MM.1S (cell line): ENCODE measurements around the gene GNMT.
"Not testable (repeated sequence)": the region's sequence is repeated elsewhere in the genome, so short reads cannot be mapped to it uniquely, and the experiment has no call there.

Source experiments
- DNase-seq: peaks from one replicate; pipeline ENCODE4 v3.0.0-alpha.2; 2015
- H2AFZ ChIP-seq: fragments of 300-600 bp; sonication (generic); 2 replicates; pipeline ENCODE4 v1.6.0; 2016; ENCODE audit warnings: antibody characterized with exemption, low read length
- H3F3A ChIP-seq: fragments of 300-600 bp; sonication (generic); 2 replicates; pipeline ENCODE4 v1.6.1; 2016; ENCODE audit warnings: mild to moderate bottlenecking, antibody characterized with exemption, low read length, moderate library complexity, mixed read lengths; ENCODE audit not compliant: insufficient read depth
- H3K27ac ChIP-seq: fragments of 300-600 bp; sonication (generic); 2 replicates; pipeline ENCODE4 v1.5.1; 2016; ENCODE audit warnings: mild to moderate bottlenecking, low read length
- H3K27me3 ChIP-seq: fragments of 300-600 bp; sonication (generic); replicated peaks from 2 replicates; pipeline ENCODE4 v1.6.0; 2016; ENCODE audit warnings: low read length; ENCODE audit not compliant: insufficient read depth
- H3K36me3 ChIP-seq: fragments of 300-600 bp; sonication (generic); replicated peaks from 2 replicates; pipeline ENCODE4 v1.6.1; 2016; ENCODE audit warnings: mild to moderate bottlenecking, low read length, mixed read lengths; ENCODE audit not compliant: insufficient read depth
- H3K4me1 ChIP-seq: fragments of 300-600 bp; sonication (generic); 2 replicates; pipeline ENCODE4 v1.6.1; 2016; ENCODE audit warnings: low read length, mixed read lengths
- H3K4me2 ChIP-seq: fragments of 300-600 bp; sonication (generic); 2 replicates; pipeline ENCODE4 v1.6.0; 2016; ENCODE audit warnings: low read depth, low read length
- H3K4me3 ChIP-seq: fragments of 300-600 bp; sonication (generic); 2 replicates; pipeline ENCODE4 v1.5.1; 2016; ENCODE audit warnings: low read length, mixed read lengths
- H3K79me2 ChIP-seq: fragments of 300-600 bp; sonication (generic); 2 replicates; pipeline ENCODE4 v1.6.1; 2016; ENCODE audit warnings: mixed run types, low read length, mixed read lengths
- H3K9ac ChIP-seq: fragments of 300-600 bp; sonication (generic); 2 replicates; pipeline ENCODE4 v1.6.1; 2016; ENCODE audit warnings: low read length, mixed read lengths
- H3K9me2 ChIP-seq: fragments of 300-600 bp; sonication (generic); replicated peaks from 2 replicates; pipeline ENCODE4 v1.6.1; 2016; ENCODE audit warnings: mild to moderate bottlenecking, low read length, mixed read lengths; ENCODE audit not compliant: insufficient read depth
- H3K9me3 ChIP-seq: fragments of 300-600 bp; sonication (generic); replicated peaks from 2 replicates; pipeline ENCODE4 v1.6.1; 2016; ENCODE audit warnings: mild to moderate bottlenecking, low read length, mixed read lengths; ENCODE audit not compliant: insufficient read depth
- H4K20me1 ChIP-seq: fragments of 300-600 bp; sonication (generic); 2 replicates; pipeline ENCODE4 v1.6.1; 2016; ENCODE audit warnings: mild to moderate bottlenecking, low read length, moderate library complexity, mixed read lengths; ENCODE audit not compliant: insufficient read depth
- EZH2 ChIP-seq: fragments of 300-600 bp; sonication (generic); optimal IDR thresholded peaks from 2 replicates; pipeline ENCODE3; 2017; ENCODE audit warnings: low read depth, mild to moderate bottlenecking, antibody characterized with exemption, low read length, mixed read lengths
- EZH2phosphoT487 ChIP-seq: fragments of 300-600 bp; sonication (generic); IDR thresholded peaks from 2 replicates; pipeline ENCODE4 v1.6.1; 2018; ENCODE audit warnings: antibody characterized with exemption, low read length
- TF ChIP-seq, protein P1 (sequence below): fragments of 300-600 bp; sonication (generic); IDR thresholded peaks from 2 replicates; pipeline ENCODE4 v1.5.1; 2016; ENCODE audit warnings: antibody characterized with exemption, low read length, mixed read lengths

GNMT gene

DNA sequence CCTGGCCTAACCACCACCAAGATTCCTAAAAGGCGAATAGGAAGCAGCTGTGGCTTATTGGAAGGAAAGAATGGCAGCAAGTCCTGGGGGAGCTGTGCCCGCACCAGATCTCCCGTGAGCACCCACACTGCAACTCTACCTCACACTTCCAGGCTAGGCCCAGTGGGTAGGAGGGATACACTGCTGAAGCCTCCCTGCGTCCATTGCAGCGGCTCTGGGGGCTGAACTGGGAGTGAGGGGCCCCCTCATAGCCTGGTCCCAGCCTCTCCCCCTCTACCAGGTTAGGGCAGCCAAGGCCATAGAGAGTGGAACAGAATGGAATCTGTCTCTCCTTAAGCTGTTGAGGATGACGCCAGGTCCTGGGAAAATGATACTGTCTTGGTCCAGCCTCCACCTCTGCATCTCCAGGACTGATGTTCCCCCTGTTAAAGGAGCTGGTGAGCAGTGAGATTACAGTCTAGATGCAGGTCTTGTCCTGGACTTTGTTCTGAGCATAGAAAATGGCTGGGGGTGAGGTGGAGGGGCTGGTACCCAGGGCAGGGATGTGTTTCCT, 20.0 kb upstream of the GNMT start:
- Histone ChIP-seq H3K4me3 (no peak overlapping the region), H3K27ac (no peak overlapping the region), H2AFZ (no peak overlapping the region), H3F3A (no peaks in the 10 kb centered on the region), H3K9ac (no peak overlapping the region), H3K9me2 (no peaks in the 10 kb centered on the region), H3K36me3 (no peaks in the 10 kb centered on the region), H3K9me3 (no peaks in the 10 kb centered on the region), H3K27me3 (no peaks in the 10 kb centered on the region), H4K20me1 (no peaks in the 10 kb centered on the region), H3K79me2 (peaks cover 7% of the 10 kb centered on the region), H3K4me2 (no peak overlapping the region), H3K4me1 (no peaks in the 10 kb centered on the region)
- TF ChIP-seq EZH2, result no peak
- TF ChIP-seq EZH2phosphoT487, result no peak
- TF ChIP-seq, protein P1, sequence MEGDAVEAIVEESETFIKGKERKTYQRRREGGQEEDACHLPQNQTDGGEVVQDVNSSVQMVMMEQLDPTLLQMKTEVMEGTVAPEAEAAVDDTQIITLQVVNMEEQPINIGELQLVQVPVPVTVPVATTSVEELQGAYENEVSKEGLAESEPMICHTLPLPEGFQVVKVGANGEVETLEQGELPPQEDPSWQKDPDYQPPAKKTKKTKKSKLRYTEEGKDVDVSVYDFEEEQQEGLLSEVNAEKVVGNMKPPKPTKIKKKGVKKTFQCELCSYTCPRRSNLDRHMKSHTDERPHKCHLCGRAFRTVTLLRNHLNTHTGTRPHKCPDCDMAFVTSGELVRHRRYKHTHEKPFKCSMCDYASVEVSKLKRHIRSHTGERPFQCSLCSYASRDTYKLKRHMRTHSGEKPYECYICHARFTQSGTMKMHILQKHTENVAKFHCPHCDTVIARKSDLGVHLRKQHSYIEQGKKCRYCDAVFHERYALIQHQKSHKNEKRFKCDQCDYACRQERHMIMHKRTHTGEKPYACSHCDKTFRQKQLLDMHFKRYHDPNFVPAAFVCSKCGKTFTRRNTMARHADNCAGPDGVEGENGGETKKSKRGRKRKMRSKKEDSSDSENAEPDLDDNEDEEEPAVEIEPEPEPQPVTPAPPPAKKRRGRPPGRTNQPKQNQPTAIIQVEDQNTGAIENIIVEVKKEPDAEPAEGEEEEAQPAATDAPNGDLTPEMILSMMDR, result no peak
- DNase-seq, result no peak

DNA sequence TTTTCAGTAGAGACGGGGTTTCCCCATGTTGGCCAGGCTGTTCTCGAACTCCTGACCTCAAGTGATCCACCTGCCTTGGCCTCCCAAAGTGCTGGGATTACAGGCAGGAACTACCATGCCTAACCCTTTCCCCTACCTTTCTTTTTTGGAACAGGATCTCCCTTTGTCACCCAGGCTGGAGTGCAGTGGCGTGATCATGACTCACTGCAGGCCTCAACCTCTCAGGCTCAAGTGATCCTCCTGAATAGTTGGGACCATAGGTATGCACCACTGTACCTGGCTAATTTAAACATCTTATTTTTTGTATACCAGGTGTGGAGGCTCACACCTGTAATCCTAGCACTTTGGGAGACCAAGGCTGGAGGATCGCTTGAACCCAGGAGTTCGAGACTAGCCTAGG, 19.2 kb upstream of the GNMT start:
- H2AFZ ChIP-seq, H3K4me3 ChIP-seq, H3F3A ChIP-seq, H3K9ac ChIP-seq, H3K4me1 ChIP-seq, H3K27me3 ChIP-seq, DNase-seq, H3K27ac ChIP-seq, H3K9me2 ChIP-seq, H3K79me2 ChIP-seq, H3K36me3 ChIP-seq, H4K20me1 ChIP-seq, H3K9me3 ChIP-seq, H3K4me2 ChIP-seq: not testable (repeated sequence)

DNA sequence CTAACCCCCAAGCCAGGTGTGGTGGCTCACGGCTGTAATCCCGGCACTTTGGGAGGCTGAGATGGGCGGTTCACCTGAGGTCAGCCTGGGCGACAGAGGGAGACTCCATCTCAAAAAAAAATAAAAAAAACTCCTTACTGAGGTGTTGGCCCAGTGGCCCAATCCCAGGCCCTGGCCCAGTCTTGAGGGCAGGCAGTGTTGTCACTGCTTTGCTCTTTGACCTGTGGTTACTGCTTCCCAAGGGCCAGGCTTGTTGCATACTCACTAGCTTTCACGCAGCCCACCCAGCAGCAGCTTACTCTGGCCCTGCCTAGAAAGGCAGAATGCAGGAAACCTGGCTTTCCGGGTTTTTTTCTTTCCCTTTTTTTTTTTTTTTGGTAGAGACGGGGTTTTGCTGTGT, 18.1 kb upstream of the GNMT start:
- H3K27ac ChIP-seq, result no peak overlapping the region
- H4K20me1 ChIP-seq, result no peaks in the 10 kb centered on the region
- no peaks in the 10 kb centered on the region for H3K79me2 ChIP-seq
- no peak overlapping the region for H3K9ac ChIP-seq
- TF ChIP-seq, protein P1, result no peak
- TF ChIP-seq EZH2phosphoT487 (no peak), EZH2 (no peak)
- no peak for DNase-seq
- no peak overlapping the region for H3K4me2 ChIP-seq
- no peak overlapping the region for H3K4me3 ChIP-seq
- H3K9me3 ChIP-seq, result no peaks in the 10 kb centered on the region
- H2AFZ ChIP-seq, result no peak overlapping the region
- no peaks in the 10 kb centered on the region for H3F3A ChIP-seq
- no peaks in the 10 kb centered on the region for H3K36me3 ChIP-seq
- no peaks in the 10 kb centered on the region for H3K27me3 ChIP-seq
- no peaks in the 10 kb centered on the region for H3K4me1 ChIP-seq
- H3K9me2 ChIP-seq, result no peaks in the 10 kb centered on the region

DNA sequence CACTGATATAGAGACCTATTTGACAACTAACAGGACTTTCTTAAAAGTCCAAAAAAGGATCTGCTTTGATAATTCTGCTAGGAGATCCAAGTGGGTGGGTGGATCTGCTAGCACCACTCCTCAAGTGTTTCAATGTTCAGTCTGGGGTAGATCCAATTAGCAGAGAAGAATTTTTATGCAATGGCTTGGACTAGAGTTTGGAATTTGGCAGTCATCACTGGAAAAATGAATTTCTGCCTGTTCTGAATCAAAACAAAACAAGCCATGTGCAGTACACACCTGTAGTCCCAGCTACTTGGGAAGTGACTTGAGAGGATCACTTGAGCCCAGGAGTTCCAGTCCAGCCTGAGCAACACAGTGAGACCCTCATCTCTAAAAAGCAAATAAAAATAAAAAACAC, 12.6 kb upstream of the GNMT start:
- TF ChIP-seq, protein P1, result no peak
- no peak for TF ChIP-seq EZH2phosphoT487
- no peak for TF ChIP-seq EZH2
- H3K4me1 ChIP-seq, result no peaks in the 10 kb centered on the region
- no peak overlapping the region for H3K27ac ChIP-seq
- H3K9me3 ChIP-seq, result no peaks in the 10 kb centered on the region
- no peaks in the 10 kb centered on the region for H4K20me1 ChIP-seq
- no peaks in the 10 kb centered on the region for H3K9me2 ChIP-seq
- H3K27me3 ChIP-seq, result no peaks in the 10 kb centered on the region
- no peak overlapping the region for H3K4me2 ChIP-seq
- no peak for DNase-seq
- H3F3A ChIP-seq, result no peaks in the 10 kb centered on the region
- no peaks in the 10 kb centered on the region for H3K79me2 ChIP-seq
- no peak overlapping the region for H2AFZ ChIP-seq
- no peak overlapping the region for H3K9ac ChIP-seq
- H3K36me3 ChIP-seq, result no peaks in the 10 kb centered on the region
- H3K4me3 ChIP-seq, result no peak overlapping the region
